Peyer's patch (tissue), 4 donors: ENCODE data around the gene ZDHHC24.

Experiments
- CTCF ChIP-seq, 6 experiments: fragments of 450-650 bp in 4 of 6; fragments of 200-600 bp in 2 of 6; sonication (generic) in 1 of 6; IDR thresholded peaks; one replicate each; pipeline ENCODE4 v1.5.1; 2017 to 2019; ENCODE audit warnings: antibody characterized with exemption in 6 of 6, mild to moderate bottlenecking in 3 of 6, moderate library complexity in 1 of 6
- POLR2A ChIP-seq, 2 donors: fragments of 450-650 bp; IDR thresholded peaks; one replicate each; pipeline ENCODE4 v1.5.1; 2017; ENCODE audit warnings: antibody characterized with exemption in 2 of 2, mild to moderate bottlenecking in 2 of 2, moderate library complexity in 2 of 2

GRCh38 chr11:66524304-66525040, 21.4 kb downstream of the ZDHHC24 start:
- TF ChIP-seq CTCF (IDR thresholded peaks at IDR 0.05), result no peak
- TF ChIP-seq POLR2A (IDR thresholded peaks at IDR 0.05), result no peak
